Transverse colon (tissue), 3 donors: ENCODE data around the gene TIAL1.

Source experiments
- CTCF ChIP-seq, 5 experiments: fragments of 200-600 bp in 3 of 5; fragments of 450-650 bp in 2 of 5; sonication (generic) in 3 of 5; IDR thresholded peaks; 1 replicate in 2 of 5; 2 replicates in 3 of 5; pipeline ENCODE4 v1.5.1; 2016 to 2017; ENCODE audit warnings: antibody characterized with exemption in 5 of 5, inconsistent platforms in 3 of 5, mild to moderate bottlenecking in 2 of 5, moderate library complexity in 1 of 5
- EP300 ChIP-seq: sonication (generic); formaldehyde crosslinking; IDR thresholded peaks from one replicate; pipeline ENCODE4 v1.6.1; 2017; ENCODE audit warnings: antibody characterized with exemption, low read depth
- POLR2A ChIP-seq: fragments of 450-650 bp; IDR thresholded peaks from one replicate; pipeline ENCODE4 v1.6.1; 2016; ENCODE audit warnings: antibody characterized with exemption, mild to moderate bottlenecking, moderate library complexity

- TF ChIP-seq CTCF (IDR thresholded peaks at IDR 0.05) (no peak), POLR2A (no peak), EP300 (no peak)
These were observed 60.2 kb downstream of the TIAL1 start for GRCh38 chr10:119536508-119537025.
